AG04449 (cell line): ENCODE data around the gene GPR137B.

Experiments used
- CTCF ChIA-PET: fragments of 350-600 bp; formaldehyde crosslinking; extraction: SDS; loops from one replicate; lab custom pipeline; 2021; ENCODE audit warnings: antibody characterized with exemption; lab: Yijun Ruan, JAX
- POLR2A ChIA-PET: fragments of 400-600, 350-600 bp; formaldehyde crosslinking; extraction: SDS; loops from one replicate; lab custom pipeline; 2020; ENCODE audit warnings: antibody characterized with exemption, inconsistent platforms; lab: Yijun Ruan, JAX
- DNase-seq: peaks from one replicate; pipeline ENCODE4 v3.0.0-alpha.2; 2010; ENCODE audit warnings: low read depth, low spot score
- H3K4me3 ChIP-seq: 2 replicates; pipeline ENCODE4 v1.5.1; 2011; ENCODE audit warnings: low read depth, mild to moderate bottlenecking, control low read depth, low read length
- CTCF ChIP-seq: IDR thresholded peaks from one replicate; pipeline ENCODE4 v1.5.1; 2011; ENCODE audit warnings: mild to moderate bottlenecking, moderate library complexity, low read length, control low read depth, inconsistent platforms; ENCODE audit not compliant: insufficient read depth; ENCODE audit errors: missing control alignments

The GPR137B gene

GRCh38 chr1:236131916-236132315 is 10.4 kb upstream of the GPR137B start:
- ChIA-PET POLR2A (no interaction called here), CTCF (no interaction called here)
- H3K4me3 ChIP-seq = no peak overlapping the region
- no peak for DNase-seq
- TF ChIP-seq CTCF = no peak

- ChIA-PET POLR2A (no interaction called here), CTCF (no interaction called here)
- H3K4me3 ChIP-seq = no peak overlapping the region
- TF ChIP-seq CTCF = no peak
- no peak for DNase-seq
These were observed 9.8 kb upstream of the GPR137B start for GRCh38 chr1:236132420-236133046.

- no peak overlapping the region for H3K4me3 ChIP-seq
- CTCF ChIA-PET = no interaction called here
- POLR2A ChIA-PET = no interaction called here
- TF ChIP-seq CTCF = no peak
- no peak for DNase-seq
These were observed 9.0 kb upstream of the GPR137B start for GRCh38 chr1:236133339-236133738.

- CTCF ChIA-PET = interaction anchor here (1.2 kb wide), 1 partner anchor 9 kb away, joined by 4 read pairs; the partner anchor contains the start of gene GPR137B
- TF ChIP-seq CTCF = no peak
- H3K4me3 ChIP-seq = no peak overlapping the region
- POLR2A ChIA-PET = no interaction called here
- no peak for DNase-seq
These were observed 8.5 kb upstream of the GPR137B start for GRCh38 chr1:236133802-236134201.

GRCh38 chr1:236137285-236137852 is 5.0 kb upstream of the GPR137B start:
- ChIA-PET CTCF (no interaction called here), POLR2A (no interaction called here)
- H3K4me3 ChIP-seq = no peak overlapping the region
- no peak for TF ChIP-seq CTCF
- DNase-seq = no peak

GRCh38 chr1:236139495-236139894 is 2.8 kb upstream of the GPR137B start:
- no peak overlapping the region for H3K4me3 ChIP-seq
- ChIA-PET POLR2A (no interaction called here), CTCF (no interaction called here)
- no peak for DNase-seq
- TF ChIP-seq CTCF = no peak
